ENCODE measurements around the gene AHDC1.

AHDC1 gene

GRCh38 chr1:27598902-27599528 lies 4.9 kb downstream of the AHDC1 start (continued):
- TF ChIP-seq ZNF701 (tag by site-specific recombination; IDR thresholded peaks at IDR 0.05) (no peak), ZSCAN16 (tag by site-specific recombination; IDR thresholded peaks at IDR 0.05) (no peak), ZNF544 (tag by site-specific recombination; IDR thresholded peaks at IDR 0.05) (no peak), ZNF292 (tag by site-specific recombination; IDR thresholded peaks at IDR 0.05; ENCODE audit: borderline replicate concordance, low read depth) (no peak), ZNF404 (tag by site-specific recombination; IDR thresholded peaks at IDR 0.05) (no peak), HOXA7 (CRISPR knock-in tag; IDR thresholded peaks at IDR 0.05; ENCODE audit: borderline replicate concordance) (no peak), TCF7L2 (IDR thresholded peaks at IDR 0.05; ENCODE audit: borderline replicate concordance, low read depth, low read length) (no peak), ZNF16 (tag by site-specific recombination; IDR thresholded peaks at IDR 0.05; ENCODE audit: low read depth) (no peak), ZNF596 (tag by site-specific recombination; IDR thresholded peaks at IDR 0.05) (no peak), HIC1 (tag by site-specific recombination; IDR thresholded peaks at IDR 0.05) (peak; percentile 79), ZNF302 (tag by site-specific recombination; IDR thresholded peaks at IDR 0.05; ENCODE audit: low read depth) (no peak), ZNF19 (tag by site-specific recombination; IDR thresholded peaks at IDR 0.05; ENCODE audit: low read depth) (no peak), ZBTB7A (tag by site-specific recombination; IDR thresholded peaks at IDR 0.05; ENCODE audit: low read depth) (no peak), ZNF138 (tag by site-specific recombination; IDR thresholded peaks at IDR 0.05; ENCODE audit: borderline replicate concordance) (no peak), ZNF488 (tag by site-specific recombination; IDR thresholded peaks at IDR 0.05) (no peak), ZNF610 (tag by site-specific recombination; IDR thresholded peaks at IDR 0.05; ENCODE audit: borderline replicate concordance) (no peak), ZNF561 (tag by site-specific recombination; IDR thresholded peaks at IDR 0.05; ENCODE audit: borderline replicate concordance) (no peak), ZNF747 (tag by site-specific recombination; IDR thresholded peaks at IDR 0.05) (no peak), SP3 (tag by site-specific recombination; IDR thresholded peaks at IDR 0.05) (peak; percentile 54; the same call in 1 of the 2 replicates), ZNF560 (tag by site-specific recombination; IDR thresholded peaks at IDR 0.05; ENCODE audit: borderline replicate concordance) (no peak), ZNF112 (tag by site-specific recombination; IDR thresholded peaks at IDR 0.05) (no peak), ZNF785 (tag by site-specific recombination; IDR thresholded peaks at IDR 0.05) (no peak), ZFP37 (tag by site-specific recombination; IDR thresholded peaks at IDR 0.05) (no peak), ZNF677 (tag by site-specific recombination; IDR thresholded peaks at IDR 0.05) (no peak), KLF8 (tag by site-specific recombination; IDR thresholded peaks at IDR 0.05) (0 out of 2 replicates have a peak, but pooled peaks have one; percentile 43), ZNF311 (tag by site-specific recombination; IDR thresholded peaks at IDR 0.05; ENCODE audit: borderline replicate concordance) (no peak), PRDM1 (tag by site-specific recombination; IDR thresholded peaks at IDR 0.05) (peak; percentile 51; the same call in 1 of the 2 replicates), ELK4 (IDR thresholded peaks at IDR 0.05; ENCODE audit: borderline replicate concordance, low read depth, low read length) (no peak), ZNF658 (tag by site-specific recombination; IDR thresholded peaks at IDR 0.05) (no peak), ZNF626 (tag by site-specific recombination; IDR thresholded peaks at IDR 0.05) (no peak), ZNF433 (tag by site-specific recombination; IDR thresholded peaks at IDR 0.05; ENCODE audit: low read depth) (no peak), HOXD13 (CRISPR knock-in tag; IDR thresholded peaks at IDR 0.05; ENCODE audit: borderline replicate concordance) (no peak)
- TF ChIP-seq, protein P1, sequence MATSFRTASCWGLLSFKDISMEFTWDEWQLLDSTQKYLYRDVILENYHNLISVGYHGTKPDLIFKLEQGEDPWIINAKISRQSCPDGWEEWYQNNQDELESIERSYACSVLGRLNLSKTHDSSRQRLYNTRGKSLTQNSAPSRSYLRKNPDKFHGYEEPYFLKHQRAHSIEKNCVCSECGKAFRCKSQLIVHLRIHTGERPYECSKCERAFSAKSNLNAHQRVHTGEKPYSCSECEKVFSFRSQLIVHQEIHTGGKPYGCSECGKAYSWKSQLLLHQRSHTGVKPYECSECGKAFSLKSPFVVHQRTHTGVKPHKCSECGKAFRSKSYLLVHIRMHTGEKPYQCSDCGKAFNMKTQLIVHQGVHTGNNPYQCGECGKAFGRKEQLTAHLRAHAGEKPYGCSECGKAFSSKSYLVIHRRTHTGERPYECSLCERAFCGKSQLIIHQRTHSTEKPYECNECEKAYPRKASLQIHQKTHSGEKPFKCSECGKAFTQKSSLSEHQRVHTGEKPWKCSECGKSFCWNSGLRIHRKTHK (tag by site-specific recombination; IDR thresholded peaks at IDR 0.05), result no peak
- TF ChIP-seq, protein P2, sequence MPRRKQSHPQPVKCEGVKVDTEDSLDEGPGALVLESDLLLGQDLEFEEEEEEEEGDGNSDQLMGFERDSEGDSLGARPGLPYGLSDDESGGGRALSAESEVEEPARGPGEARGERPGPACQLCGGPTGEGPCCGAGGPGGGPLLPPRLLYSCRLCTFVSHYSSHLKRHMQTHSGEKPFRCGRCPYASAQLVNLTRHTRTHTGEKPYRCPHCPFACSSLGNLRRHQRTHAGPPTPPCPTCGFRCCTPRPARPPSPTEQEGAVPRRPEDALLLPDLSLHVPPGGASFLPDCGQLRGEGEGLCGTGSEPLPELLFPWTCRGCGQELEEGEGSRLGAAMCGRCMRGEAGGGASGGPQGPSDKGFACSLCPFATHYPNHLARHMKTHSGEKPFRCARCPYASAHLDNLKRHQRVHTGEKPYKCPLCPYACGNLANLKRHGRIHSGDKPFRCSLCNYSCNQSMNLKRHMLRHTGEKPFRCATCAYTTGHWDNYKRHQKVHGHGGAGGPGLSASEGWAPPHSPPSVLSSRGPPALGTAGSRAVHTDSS (tag by site-specific recombination; IDR thresholded peaks at IDR 0.05), result no peak
